SIG-M5 (cell line): ENCODE results near the gene MRPL30.
"Not testable (repeated sequence)": the region's sequence is repeated elsewhere in the genome, so short reads cannot be mapped to it uniquely, and the experiment has no call there.

ENCODE experiments used
- DNase-seq: peaks from one replicate; lab custom pipeline; 2025; lab: John Stamatoyannopoulos, UW

MRPL30 gene

DNA sequence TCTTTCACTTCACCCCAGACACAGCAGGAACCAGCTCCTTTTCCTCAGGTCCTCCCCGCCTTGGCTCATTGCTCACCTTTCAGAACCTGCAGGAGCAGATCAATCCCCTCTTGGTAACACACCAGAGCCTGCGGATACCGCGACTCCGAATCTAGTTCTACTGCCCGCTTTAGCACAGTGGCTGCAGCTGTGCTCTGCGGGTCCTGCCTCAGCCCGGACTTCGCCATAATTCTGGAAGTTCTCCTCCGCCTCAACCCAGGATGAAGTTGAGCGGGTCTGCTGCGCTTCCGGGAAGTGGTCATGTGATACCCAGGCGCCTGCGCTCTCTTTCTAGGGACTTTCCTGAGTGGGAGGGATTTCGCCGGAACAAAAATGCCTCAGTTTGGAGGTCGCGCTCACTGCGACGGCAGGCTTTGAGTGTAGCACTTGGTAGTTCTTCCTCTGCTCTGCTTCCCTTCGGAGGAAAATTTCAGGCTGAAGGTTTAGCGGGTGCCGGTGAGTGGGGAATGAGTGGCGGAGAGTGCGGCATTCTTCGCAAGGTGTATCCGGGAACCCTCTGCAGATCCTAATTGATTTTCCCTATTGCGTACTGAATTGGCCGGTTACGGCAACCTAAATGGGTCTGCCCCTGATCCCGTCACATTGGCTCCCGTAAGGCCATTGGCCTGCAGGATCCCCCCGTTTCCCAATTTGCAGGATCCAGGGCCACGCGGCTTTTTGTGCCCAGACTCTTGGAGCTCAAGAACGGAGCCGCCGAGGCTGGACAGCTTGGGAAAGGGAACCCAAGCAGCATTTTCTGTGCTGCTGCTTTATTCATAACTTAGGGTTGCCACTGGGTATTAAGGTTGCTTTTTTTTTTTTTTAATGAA lies at the start of gene MRPL30, which contains the start of gene MITD1:
Gene MRPL30, plus strand, starts transcription at position 430 of the 869 bp plus-strand sequence. CDS start 5,020 bp downstream, outside the sequence.
Gene MITD1, minus strand, starts transcription at position 304 of the 869 bp plus-strand sequence. Its CDS starts 77 bp downstream, at position 227.
- peak; percentile 83 for DNase-seq

DNA sequence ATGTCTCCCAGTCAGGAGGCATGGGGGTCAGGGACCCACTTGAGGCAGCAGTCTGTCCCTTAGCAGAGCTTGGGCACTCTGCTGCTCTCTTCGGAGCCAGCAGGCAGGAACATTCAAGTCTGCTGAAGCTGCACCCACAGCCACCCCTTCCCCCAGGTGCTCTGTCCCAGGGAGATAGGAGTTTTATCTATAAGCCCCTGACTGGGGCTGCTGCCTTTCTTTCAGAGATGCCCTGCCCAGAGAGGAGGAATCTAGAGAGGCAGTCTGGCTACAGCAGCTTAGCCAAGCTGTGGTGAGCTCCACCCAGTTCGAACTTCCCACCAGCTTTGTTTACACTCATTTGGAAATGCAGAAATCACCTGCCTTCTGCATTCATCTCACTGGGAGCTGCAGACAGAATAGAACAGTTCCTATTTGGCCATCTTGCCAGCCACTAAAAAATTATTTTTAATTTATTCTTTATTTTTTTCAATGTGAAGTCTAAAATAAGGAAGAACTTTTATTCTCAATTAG lies 45.9 kb upstream of the MRPL30 start:
- not testable (repeated sequence) for DNase-seq

DNA sequence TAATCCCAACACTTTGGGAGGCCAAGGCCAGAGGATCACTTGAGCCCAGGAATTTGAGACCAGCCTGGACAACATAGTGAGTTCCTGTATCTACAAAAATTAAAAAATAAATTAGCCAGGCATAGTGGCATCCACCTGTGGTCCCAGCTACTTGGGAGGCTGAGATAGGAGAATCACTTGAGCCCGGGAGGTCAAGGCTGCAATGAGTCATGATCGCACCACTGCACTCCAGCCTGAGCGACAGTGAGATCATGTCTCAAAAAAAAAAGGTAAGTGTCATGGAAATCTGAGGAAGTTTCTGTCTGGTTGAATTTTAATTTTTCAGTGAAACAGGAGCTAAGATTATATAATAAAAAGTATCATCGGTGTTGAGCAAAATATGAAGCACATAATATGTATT lies 42.0 kb upstream of the MRPL30 start:
- no peak for DNase-seq

DNA sequence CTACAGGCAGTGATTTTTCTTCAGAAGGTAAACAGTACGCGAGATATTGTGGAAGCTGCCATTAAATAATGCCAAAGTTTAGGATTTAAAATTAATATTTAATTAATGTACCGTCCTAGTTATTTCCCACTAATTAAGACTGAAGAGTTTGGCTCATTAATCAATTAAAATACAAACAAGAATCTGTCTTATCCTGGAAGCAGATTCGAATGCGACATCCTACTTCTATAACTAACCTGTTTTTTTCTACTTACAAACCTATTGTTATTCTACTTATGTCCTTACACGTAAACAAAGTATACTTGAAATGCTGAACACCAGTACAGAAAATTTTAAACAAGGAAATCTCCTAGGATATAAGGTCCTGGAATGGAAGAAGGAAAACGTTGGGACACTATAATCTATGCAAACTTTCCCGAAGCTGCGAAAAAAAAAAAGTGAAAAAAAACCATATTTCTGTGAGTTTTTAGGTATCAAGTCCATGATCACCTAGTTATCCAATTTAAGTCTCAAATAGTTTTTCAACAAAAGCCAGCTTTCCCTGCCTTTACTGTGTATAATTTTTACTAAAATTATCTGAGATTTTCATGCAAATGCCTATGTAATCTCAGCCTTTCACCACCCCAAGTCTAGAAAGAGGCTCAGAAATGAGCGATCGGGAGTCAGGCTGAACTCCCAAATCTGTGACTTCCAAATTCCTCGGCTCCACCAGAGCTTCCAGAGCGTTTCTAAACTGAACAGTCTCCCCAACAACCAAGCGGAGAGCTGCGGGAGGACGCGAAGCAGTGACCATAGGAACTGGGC lies 40.7 kb upstream of the MRPL30 start:
- DNase-seq = no peak

DNA sequence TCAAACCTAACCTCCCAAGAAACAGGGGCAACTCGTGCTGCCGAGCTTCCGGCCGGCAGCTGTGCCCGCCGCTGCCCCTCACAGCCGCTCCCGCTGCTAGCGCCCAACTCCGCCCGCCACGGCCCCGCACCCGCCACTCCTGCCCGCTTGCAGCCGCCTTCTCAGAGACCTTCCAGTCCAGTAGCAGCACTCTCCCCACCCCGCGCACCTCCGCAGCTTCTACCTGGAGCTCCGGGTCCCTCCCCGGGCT lies 40.2 kb upstream of the MRPL30 start:
- no peak for DNase-seq

DNA sequence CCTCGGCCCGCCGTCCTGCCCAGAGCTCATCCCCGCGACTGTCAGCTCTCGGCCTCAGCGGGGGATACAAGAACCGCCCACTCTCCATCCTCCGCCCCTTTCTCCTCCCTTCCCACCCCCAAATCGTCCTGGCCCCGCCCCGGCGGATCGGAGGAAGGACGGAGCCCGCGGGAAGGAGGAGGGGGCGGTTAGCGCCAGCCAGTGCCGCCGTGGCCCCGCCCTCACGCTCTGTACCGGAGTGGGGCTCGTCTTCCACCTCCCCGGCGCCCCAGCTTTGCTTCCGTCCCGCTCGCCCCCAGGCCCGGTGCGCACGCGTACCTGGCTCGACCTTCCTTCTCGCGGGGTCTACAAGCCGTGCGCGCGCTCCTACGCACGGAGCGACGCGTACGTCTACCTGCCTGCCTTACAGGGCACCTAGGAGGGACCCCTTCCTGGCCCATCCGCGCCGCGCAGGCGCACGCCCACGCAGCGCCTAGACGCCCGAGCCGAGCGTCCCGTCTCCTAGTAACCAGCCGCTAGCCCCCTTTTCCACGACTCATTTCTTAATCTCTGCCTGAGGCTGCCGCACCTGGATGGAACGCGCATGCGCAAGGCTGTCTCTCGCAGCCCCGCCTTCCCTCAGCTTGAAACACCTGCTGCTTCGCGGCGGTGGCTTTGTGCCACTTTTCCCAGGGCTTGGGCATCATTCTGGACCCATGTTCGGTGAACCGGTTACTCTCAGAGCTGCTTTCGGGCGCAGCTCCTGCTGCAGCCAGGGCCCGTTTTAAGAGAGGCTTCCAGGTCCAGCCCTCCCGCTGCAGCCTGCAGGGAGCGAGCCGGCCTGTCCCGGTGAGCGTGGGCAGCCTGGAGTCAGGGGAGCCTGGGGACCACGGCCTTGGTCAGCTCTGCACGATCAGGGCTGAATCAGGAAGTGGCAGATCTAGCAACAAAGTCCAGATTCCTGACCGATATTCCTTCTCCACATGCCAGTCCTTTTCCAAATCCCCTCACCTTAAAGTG lies 39.6 kb upstream of the MRPL30 start, which contains the start of gene C2orf15:
Gene C2orf15, plus strand, starts transcription at position 598 of the 999 bp plus-strand sequence. CDS start 8,852 bp downstream, outside the sequence.
- DNase-seq = peak; percentile 78

DNA sequence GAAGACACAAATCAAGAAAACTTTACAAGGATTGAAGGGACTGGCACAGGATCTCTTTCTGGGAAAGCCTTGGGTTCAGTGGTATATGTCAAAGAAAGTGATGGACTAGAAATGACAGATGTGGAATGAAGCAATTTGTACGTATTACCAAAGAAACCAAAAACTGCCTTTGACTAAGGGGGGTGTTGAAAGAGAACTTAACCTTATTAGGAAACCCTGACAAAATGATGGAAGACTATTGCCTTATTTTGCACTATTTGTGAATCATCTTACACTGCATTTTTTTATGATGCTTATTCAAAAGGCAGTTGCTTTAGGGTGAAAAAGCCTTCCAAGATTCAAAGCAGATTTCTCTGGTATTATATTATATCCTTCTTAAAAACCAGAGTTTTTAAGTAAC lies 30.3 kb upstream of the MRPL30 start:
- DNase-seq = peak; percentile 73

DNA sequence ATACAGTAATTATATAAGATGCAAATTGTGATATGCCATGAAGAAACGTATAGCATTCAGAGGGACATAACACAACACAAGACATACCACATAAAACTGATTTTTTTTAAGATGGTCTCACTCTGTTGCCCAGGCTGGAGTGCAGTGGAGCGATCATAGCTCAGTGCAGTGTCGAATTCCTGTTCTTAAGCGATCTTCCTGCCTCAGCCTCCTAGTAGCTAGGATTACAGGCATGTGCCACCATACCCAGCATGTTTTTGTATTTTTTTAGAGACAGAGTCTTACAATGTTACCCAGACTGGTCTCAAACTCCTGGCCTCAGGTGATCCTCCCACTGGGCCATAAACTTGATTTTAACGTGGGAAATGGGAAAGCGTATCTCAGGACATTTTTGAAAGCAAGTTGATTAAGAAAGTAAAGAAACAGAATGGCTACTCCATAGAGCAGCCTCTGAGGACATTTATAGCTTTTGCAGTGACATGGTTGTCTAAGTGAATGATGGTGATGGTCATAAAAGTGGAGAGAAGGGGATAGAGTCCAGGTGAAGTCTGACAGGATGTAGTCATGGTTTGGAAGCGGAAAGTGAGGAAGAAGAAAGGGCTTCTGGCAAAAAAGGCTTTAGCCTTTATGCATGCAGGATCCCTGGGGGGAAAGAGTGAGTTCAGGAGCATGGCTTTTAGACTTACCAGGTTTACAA lies 28.6 kb upstream of the MRPL30 start:
- no peak for DNase-seq

DNA sequence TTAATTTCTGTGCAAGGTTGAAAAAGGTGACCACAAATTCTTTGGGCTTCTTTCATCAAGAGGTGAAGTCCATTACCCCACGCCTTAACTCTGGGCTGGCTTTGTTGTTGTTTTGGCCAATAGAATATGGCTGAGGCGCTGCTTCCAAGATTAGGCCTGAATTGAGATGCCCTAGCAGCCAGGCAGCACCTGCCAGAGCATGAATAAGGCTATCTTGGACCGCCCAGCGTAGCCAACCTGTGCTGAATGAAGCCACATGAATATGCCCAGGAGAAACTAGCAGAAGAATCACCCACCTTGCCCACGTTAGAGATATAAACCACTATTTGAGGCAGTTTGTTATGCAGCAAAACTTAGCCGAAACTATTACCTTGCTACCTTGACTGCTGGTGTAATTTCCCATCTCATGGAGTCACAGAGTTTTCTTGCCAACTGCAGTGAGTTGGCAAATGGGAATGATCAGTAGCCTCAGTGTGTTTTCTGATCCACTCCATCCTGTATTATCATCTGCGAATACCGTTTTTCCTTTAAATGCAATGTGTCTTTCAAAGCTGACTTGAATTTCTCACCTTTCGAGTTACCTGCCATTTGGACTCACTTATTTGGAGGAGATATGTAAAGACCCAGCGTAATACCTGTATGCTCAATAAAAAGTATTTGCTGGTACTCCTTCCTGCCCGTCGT lies 26.9 kb upstream of the MRPL30 start:
- no peak for DNase-seq

DNA sequence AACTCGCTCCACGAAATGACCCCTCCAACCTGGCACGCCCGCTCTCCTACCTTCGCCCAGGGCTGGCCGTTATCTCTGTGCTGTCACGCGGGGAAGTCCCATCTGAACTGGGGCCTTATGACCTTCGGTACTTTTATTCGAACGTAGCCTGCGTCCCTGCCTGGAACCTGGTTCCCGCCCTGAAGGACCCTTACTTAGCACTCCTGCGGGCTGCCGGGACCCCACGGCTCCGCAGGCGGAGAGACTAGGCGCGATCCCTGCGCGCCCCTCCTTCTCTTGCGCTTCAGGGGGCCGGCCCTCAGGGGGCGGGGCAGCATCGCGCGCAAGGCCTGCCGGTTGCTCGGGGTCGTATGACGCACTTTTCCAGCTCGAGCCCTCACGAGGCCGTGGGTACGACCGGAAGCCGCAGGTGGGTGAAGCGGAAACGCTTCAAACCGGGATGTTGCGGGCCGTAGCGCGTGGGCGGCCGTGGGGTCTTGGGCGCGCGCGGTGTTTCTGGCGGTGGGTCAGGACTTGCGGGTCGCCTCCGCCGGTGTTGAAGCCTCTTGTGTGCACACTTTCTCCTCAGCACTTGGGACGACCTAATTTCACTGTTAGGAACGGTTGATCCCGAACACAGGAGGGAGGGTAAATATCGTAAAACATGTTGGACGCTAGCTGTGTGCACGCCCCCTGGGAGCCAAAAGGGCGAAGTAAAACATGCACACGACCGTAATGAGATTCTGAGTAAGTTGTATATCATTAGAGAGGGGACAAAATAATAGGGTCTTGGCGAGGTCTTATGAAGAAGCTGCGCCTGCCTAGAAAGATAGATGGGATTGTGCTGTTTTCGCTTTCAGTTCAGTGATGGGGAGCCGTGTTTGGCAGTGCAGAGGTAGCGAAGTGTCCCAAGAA lies 26.1 kb upstream of the MRPL30 start, which contains the start of the genes LIPT1 and TSGA10:
Gene LIPT1, plus strand, starts transcription at position 325 of the 894 bp plus-strand sequence. CDS start 6,991 bp downstream, outside the sequence.
Gene TSGA10, minus strand, starts transcription at position 300 of the 894 bp plus-strand sequence. CDS start 45,503 bp downstream, outside the sequence.
- peak; percentile 83 for DNase-seq

DNA sequence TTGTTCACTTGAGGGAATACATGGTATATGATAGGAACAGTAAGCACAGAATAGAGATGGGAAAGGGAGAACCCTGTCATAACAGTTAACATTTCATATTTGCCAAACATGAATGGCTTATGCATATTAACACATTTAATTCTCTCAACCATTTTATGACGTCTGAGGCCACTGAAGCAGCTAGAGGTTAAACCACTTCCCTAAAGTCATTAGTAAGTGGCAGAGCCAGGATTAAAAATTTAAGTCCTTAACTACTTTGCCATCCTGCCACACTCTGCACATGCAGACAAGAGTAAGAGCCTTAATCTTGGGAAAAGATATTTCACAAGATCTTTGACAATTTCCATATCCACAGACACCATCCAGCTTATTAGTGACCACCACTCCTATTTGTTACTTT lies 24.1 kb upstream of the MRPL30 start:
- no peak for DNase-seq

DNA sequence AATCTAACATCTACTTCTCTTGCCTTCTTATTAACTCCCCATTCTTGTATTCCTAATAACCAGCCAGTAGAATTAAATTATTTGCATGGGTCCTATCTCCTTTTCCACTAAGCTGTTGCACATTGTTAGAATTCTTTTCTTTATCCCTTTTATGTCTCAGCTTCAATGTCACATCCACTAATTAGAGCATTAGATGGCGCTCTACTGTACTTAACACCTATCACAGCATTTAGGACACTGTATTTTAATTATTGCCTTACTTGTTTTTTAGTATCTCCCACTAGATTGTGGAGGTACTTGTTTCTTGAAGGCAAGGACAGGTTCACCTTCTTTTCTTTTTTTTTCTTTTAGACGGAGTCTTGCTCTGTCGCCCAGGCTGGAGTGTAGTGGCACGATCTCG lies 22.4 kb upstream of the MRPL30 start:
- no peak for DNase-seq

DNA sequence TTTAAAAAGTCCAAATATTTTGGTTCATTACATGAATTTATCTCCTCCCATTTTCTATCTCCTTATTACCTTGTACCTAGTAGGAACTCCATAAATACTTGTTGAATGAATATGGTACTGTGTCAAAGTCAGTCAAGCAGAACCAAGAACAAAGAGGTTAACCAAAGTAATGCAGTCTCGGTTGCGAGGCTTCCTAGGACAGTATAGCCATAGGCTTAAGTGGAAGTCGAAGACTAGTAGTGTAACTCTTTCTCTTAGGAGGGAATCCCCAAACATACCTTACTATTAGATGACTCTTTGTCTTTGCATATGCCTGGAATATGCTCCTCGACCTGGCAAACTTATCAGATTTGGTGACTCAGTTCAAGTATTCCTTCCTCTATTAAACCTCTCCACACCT lies 21.4 kb upstream of the MRPL30 start:
- DNase-seq = no peak

DNA sequence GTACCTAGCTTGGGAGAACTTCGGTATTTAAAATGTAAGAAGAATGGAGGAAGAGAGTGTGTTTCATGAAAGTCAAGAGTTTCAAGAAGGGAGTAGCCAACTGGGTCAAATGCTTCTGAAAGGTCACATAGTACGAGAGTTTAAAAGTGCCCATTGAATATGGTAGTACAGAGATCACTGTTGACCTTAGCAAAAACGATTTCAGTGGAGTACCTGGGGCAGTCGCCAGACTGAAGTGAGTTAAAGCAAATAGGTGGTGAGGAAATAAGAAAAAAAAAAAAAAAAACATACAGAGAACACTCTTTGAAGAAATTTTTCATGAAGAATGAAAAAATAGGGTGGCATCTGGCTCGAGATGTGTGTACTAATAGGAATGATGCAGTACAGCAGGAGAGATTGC lies 14.8 kb upstream of the MRPL30 start:
- no peak for DNase-seq

DNA sequence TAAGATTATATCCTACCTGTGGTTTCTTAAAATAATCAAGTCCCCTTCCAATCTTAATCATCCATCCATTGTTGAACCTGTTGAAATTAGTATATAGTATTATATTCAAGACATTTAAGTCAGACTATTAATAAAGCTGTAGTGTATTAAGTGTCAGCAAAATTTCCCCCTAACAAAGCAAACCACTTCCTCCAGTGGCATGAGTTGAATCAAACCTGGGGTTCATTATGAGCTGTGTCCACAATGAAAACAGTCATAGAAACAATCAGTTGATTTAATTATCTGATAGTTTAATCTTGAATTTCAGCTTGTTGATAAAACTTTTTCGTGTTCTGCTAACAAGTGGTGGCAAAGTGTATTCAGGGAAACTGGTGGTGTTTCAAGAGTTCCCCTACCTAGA lies 11.4 kb upstream of the MRPL30 start:
- DNase-seq = no peak

DNA sequence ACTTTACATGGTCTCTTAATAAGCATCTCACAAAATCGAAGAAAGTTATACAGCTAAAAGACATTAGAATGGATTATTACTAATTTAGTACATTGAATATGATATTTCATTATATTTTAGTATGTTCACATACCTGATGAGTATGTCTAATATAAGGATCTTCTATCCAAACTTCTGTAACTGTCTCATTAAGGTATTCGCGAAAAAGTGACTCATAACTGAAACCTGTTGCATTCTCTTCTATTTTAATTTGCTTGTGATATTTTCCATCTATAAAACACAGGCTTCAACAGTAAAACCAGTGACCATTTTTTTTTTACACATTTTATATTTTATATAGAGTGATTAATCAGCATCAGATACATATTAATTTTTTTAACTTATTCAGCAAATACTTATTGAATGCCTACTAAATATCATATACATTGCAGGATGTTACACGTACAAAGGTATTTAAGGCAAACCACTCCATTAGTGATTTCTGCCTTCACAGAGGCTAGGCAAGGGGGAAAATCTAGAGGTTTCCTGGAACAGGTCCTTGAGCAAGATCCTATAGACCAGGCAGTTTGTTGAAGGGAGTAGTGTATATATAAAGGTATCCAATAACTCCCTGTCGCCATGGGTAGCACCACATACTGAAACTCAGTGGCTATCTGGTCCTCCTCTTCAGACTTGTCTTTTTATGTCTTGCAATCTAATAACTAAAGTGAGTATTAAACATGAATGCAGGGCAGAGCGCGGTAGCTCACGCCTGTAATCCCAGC lies 9.4 kb upstream of the MRPL30 start:
- no peak for DNase-seq

DNA sequence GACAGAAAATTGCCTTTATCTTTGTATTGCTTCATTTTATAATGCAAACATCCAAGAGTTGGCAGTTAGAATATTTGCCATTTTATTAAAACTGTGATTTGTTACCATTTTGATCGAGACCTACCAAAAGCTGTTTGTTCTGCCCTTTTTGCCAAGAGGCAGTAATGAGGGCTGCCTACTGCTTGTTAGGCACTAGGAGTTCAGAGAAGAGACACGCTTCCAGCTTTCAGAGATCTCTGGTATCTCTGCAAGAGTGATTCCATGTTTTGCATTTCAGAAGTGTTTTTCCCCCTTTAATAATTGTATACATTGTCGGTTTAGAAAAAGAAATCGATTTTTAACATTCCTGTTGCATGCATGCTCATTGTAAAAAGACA lies 628 bp downstream of the MRPL30 start:
- DNase-seq = no peak

DNA sequence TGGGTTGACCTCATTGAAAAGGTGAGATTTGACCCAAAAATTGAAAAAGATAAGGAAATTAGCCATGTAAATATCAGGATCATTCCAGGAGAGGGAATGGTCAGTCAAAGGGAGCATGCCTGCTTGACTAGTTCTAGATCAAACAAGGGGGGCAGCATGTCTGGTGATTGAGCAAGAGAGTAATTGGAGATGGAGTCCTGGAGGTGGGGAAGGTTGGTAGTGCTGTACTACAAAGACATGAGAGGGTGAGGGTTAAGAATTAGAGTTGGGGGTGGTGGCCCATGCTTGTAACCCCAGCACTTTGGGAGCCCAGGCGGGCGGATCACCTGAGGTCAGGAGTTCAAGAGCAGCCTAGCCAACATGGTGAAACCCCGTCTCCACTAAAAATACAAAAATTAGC lies 2.0 kb downstream of the MRPL30 start:
- no peak for DNase-seq
